HepG2 (cell line): Measurements from ENCODE around the gene ICAM3. TPM values are rescaled to one million over a fixed set of nuclear protein-coding genes. Genes with fewer than 3 reads are reported as not detected.

ENCODE experiments used
- AHR ChIP-seq: IDR thresholded peaks from 2 replicates; pipeline ENCODE4 v1.6.1; 2018; ENCODE audit warnings: missing genetic modification reagents, missing compliant biosample characterization
- CBX1 ChIP-seq: IDR thresholded peaks from one replicate; pipeline ENCODE4 v1.6.1; 2016; ENCODE audit warnings: antibody characterized with exemption, low read depth
- CCAR2 ChIP-seq: fragments of 200-400 bp; formaldehyde crosslinking; optimal IDR thresholded peaks from 2 replicates; pipeline ENCODE3; 2018; ENCODE audit warnings: low read depth, mild to moderate bottlenecking, low read length, moderate library complexity
- CHCHD3 ChIP-seq: sonication (generic); formaldehyde crosslinking; IDR thresholded peaks from 2 replicates; pipeline ENCODE4 v1.8.0; 2022; ENCODE audit warnings: mild to moderate bottlenecking, missing genetic modification reagents, moderate library complexity
- FOXA1 ChIP-seq, 2 experiments: fragments of 450-650 bp in 1 of 2; sonication (generic) in 1 of 2; formaldehyde crosslinking in 1 of 2; IDR thresholded peaks; 2 replicates each; pipeline versions ENCODE4 v1.4.0 to v1.6.1; 2016 to 2020; ENCODE audit warnings: missing genetic modification reagents in 1 of 2
- HNRNPH1 ChIP-seq: fragments of 200-400 bp; formaldehyde crosslinking; optimal IDR thresholded peaks from 2 replicates; pipeline ENCODE3; 2017; ENCODE audit warnings: mild to moderate bottlenecking, low read depth, low read length
- IKZF1 ChIP-seq: fragments of 450-650 bp; IDR thresholded peaks from 2 replicates; pipeline ENCODE4 v1.7.1; 2016
- ISL2 ChIP-seq: sonication (generic); formaldehyde crosslinking; IDR thresholded peaks from 2 replicates; pipeline ENCODE4 v1.5.0; 2020; ENCODE audit warnings: missing genetic modification reagents
- JUN ChIP-seq: sonication (generic); formaldehyde crosslinking; IDR thresholded peaks from 2 replicates; pipeline ENCODE4 v1.4.0; 2020; ENCODE audit warnings: mild to moderate bottlenecking, missing genetic modification reagents
- KDM4B ChIP-seq: sonication (generic); formaldehyde crosslinking; IDR thresholded peaks from 2 replicates; pipeline ENCODE4 v1.4.0; 2020; ENCODE audit warnings: missing genetic modification reagents
- MED1 ChIP-seq: sonication (generic); formaldehyde crosslinking; IDR thresholded peaks from 2 replicates; pipeline ENCODE4 v1.4.0; 2020; ENCODE audit warnings: missing genetic modification reagents
- MTF1 ChIP-seq: sonication (generic); formaldehyde crosslinking; IDR thresholded peaks from 2 replicates; pipeline ENCODE4 v1.5.0; 2020; ENCODE audit warnings: missing genetic modification reagents
- POLR2G ChIP-seq: fragments of 200-400 bp; formaldehyde crosslinking; IDR thresholded peaks from 2 replicates; pipeline ENCODE4 v1.6.1; 2018; ENCODE audit warnings: mild to moderate bottlenecking, low read depth, low read length, moderate library complexity
- RARA ChIP-seq: IDR thresholded peaks from 2 replicates; pipeline ENCODE4 v1.6.1; 2016; ENCODE audit warnings: missing genetic modification reagents, missing compliant biosample characterization
- SRY ChIP-seq: sonication (generic); formaldehyde crosslinking; IDR thresholded peaks from 2 replicates; pipeline ENCODE4 v1.8.0; 2022; ENCODE audit warnings: mild to moderate bottlenecking, missing genetic modification reagents
- TMF1 ChIP-seq: sonication (generic); formaldehyde crosslinking; IDR thresholded peaks from 2 replicates; pipeline ENCODE4 v1.8.1; 2022; ENCODE audit warnings: low read depth, missing genetic modification reagents
- ZBTB21 ChIP-seq: sonication (generic); formaldehyde crosslinking; IDR thresholded peaks from 2 replicates; pipeline ENCODE4 v1.4.0; 2020; ENCODE audit warnings: missing genetic modification reagents
- ZFP90 ChIP-seq: sonication (generic); formaldehyde crosslinking; IDR thresholded peaks from 2 replicates; pipeline ENCODE4 v1.8.0; 2022; ENCODE audit warnings: missing genetic modification reagents, mild to moderate bottlenecking, inconsistent platforms, borderline replicate concordance
- ZMAT3 ChIP-seq: sonication (generic); formaldehyde crosslinking; conservative IDR thresholded peaks from 2 replicates; pipeline ENCODE4 v1.7.0; 2021; ENCODE audit warnings: missing genetic modification reagents
- ZNF121 ChIP-seq: sonication (generic); formaldehyde crosslinking; IDR thresholded peaks from 2 replicates; pipeline ENCODE4 v1.5.0; 2020; ENCODE audit warnings: mild to moderate bottlenecking, missing genetic modification reagents
- ZNF20 ChIP-seq: sonication (generic); formaldehyde crosslinking; IDR thresholded peaks from 2 replicates; pipeline ENCODE4 v1.4.0; 2020; ENCODE audit warnings: mild to moderate bottlenecking, moderate library complexity, missing genetic modification reagents
- ZNF350 ChIP-seq: sonication (generic); formaldehyde crosslinking; IDR thresholded peaks from 2 replicates; pipeline ENCODE4 v1.4.0; 2020; ENCODE audit warnings: mild to moderate bottlenecking, low read depth, missing genetic modification reagents, borderline replicate concordance
- ZNF451 ChIP-seq: sonication (generic); formaldehyde crosslinking; IDR thresholded peaks from 2 replicates; pipeline ENCODE4 v1.5.0; 2020; ENCODE audit warnings: mild to moderate bottlenecking, missing genetic modification reagents
- ZNF496 ChIP-seq: sonication (generic); formaldehyde crosslinking; IDR thresholded peaks from 2 replicates; pipeline ENCODE4 v1.8.1; 2023; ENCODE audit warnings: mild to moderate bottlenecking, moderate library complexity, missing genetic modification reagents; ENCODE audit not compliant: insufficient replicate concordance
- ZNF589 ChIP-seq: sonication (generic); formaldehyde crosslinking; conservative IDR thresholded peaks from 2 replicates; pipeline ENCODE4 v1.8.0; 2022; ENCODE audit warnings: mild to moderate bottlenecking, moderate library complexity, missing genetic modification reagents
- ZNF792 ChIP-seq: IDR thresholded peaks from 2 replicates; pipeline ENCODE4 v1.6.1; 2016
- ZNF850 ChIP-seq: sonication (generic); formaldehyde crosslinking; conservative IDR thresholded peaks from 2 replicates; pipeline ENCODE4 v1.9.0; 2021; ENCODE audit warnings: mild to moderate bottlenecking, missing genetic modification reagents
- ZSCAN25 ChIP-seq: sonication (generic); formaldehyde crosslinking; IDR thresholded peaks from 2 replicates; pipeline ENCODE4 v1.8.0; 2022; ENCODE audit warnings: mild to moderate bottlenecking, missing genetic modification reagents
- polyA plus RNA-seq, 8 experiments: library from polyadenylated mRNA; depleted of rRNA in 3 of 8; stranded (reverse) in 7 of 8; unstranded in 1 of 8; fragments of >200 nt; fragmentation: Illumina TruSeq in 4 of 8; extraction: Trizol in 4 of 8; gene quantifications; 2 replicates each; pipeline versions ENCODE4 v1.2.1 to v1.2.3, GENCODE V29; 2011 to 2016; ENCODE audit warnings: low read depth in 4 of 8, missing spikeins in 1 of 8, mixed read lengths in 1 of 8; ENCODE audit not compliant: insufficient read depth in 1 of 8
- total RNA-seq, 5 experiments: library from RNA; depleted of rRNA; stranded (reverse); fragments of >200 nt; fragmentation: Illumina TruSeq; extraction: Trizol; gene quantifications; 2 replicates each; pipeline ENCODE4 v1.2.3, GENCODE V29; 2016; ENCODE audit warnings: low read depth in 1 of 5
- TF ChIP-seq, protein P1 (sequence below): sonication (generic); formaldehyde crosslinking; IDR thresholded peaks from 2 replicates; pipeline ENCODE4 v1.8.0; 2022; ENCODE audit warnings: mild to moderate bottlenecking, missing genetic modification reagents, moderate library complexity
- TF ChIP-seq, protein P2 (sequence below): sonication (generic); formaldehyde crosslinking; IDR thresholded peaks from 2 replicates; pipeline ENCODE4 v1.4.0; 2020; ENCODE audit warnings: missing genetic modification reagents, borderline replicate concordance
- TF ChIP-seq, protein P3 (sequence below): sonication (generic); formaldehyde crosslinking; IDR thresholded peaks from 2 replicates; pipeline ENCODE4 v1.8.0; 2022; ENCODE audit warnings: mild to moderate bottlenecking, missing genetic modification reagents

Gene ICAM3
- total and polyA plus RNA-seq, 2 of the 13 experiments (the other 11 are each of a cell fraction or from before 2014, with no cell fraction given) = 14.1 to 21.0 TPM

DNA sequence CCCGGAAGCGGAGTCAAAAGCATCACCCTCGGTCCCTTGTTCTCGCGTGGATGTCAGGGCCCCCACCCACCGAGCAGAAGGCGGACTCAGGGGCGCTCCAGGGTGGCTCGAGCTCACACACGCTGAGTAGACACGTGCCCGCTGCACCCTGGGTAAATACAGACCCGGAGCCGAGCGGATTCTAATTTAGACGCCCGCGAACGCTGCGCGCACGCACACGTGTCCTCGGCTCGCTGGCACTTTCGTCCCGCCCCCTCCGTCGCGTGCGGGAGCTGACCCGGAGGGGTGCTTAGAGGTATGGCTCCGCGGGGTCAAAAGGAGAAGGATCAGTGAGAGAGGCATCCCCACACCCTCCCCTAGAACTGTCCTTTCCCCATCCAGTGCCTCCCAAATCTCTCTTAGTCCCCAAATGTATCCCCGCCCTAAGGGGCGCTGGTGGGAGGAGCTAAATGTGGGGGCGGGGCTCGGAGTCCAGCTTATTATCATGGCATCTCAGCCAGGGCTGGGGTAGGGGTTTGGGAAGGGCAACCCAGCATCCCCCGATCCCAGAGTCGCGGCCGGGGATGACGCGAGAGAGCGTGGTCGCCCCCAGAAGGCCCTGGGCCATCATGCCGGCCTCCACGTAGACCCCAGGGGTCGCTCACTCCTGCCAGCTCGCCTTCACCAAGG is 50.1 kb downstream of the ICAM3 start (continued):
- TF ChIP-seq ZFP90 (CRISPR knock-in tag) (0 out of 2 replicates have a peak, but pooled peaks have one; percentile 45), POLR2G (no peak), CHCHD3 (CRISPR knock-in tag) (no peak), KDM4B (no peak), ZNF589 (no peak), ZMAT3 (CRISPR knock-in tag) (no peak), CCAR2 (no peak), ZNF20 (no peak), HNRNPH1 (no peak), ZNF451 (CRISPR knock-in tag) (no peak), ISL2 (no peak), ZNF850 (CRISPR knock-in tag) (no peak), ZBTB21 (CRISPR knock-in tag) (no peak), ZSCAN25 (CRISPR knock-in tag) (peak; percentile 47; the same call in 1 of the 2 replicates), ZNF350 (CRISPR knock-in tag) (0 out of 2 replicates have a peak, but pooled peaks have one; percentile 53), CBX1 (no peak), MED1 (0 out of 2 replicates have a peak, but pooled peaks have one; percentile 27), TMF1 (CRISPR knock-in tag) (0 out of 2 replicates have a peak, but pooled peaks have one; percentile 37), IKZF1 (no peak), FOXA1 (IDR thresholded peaks at IDR 0.05) (no peak), FOXA1 (CRISPR knock-in tag; IDR thresholded peaks at IDR 0.05) (peak; percentile 56; the same call in 1 of the 2 replicates), ZNF121 (CRISPR knock-in tag) (no peak), ZNF496 (CRISPR knock-in tag) (no peak), RARA (CRISPR knock-in tag) (0 out of 2 replicates have a peak, but pooled peaks have one; percentile 25), JUN (CRISPR knock-in tag) (no peak), SRY (CRISPR knock-in tag) (0 out of 2 replicates have a peak, but pooled peaks have one; percentile 37), MTF1 (CRISPR knock-in tag) (0 out of 2 replicates have a peak, but pooled peaks have one; percentile 33), AHR (no peak), ZNF792 (CRISPR knock-in tag) (no peak)
- TF ChIP-seq, protein P1, sequence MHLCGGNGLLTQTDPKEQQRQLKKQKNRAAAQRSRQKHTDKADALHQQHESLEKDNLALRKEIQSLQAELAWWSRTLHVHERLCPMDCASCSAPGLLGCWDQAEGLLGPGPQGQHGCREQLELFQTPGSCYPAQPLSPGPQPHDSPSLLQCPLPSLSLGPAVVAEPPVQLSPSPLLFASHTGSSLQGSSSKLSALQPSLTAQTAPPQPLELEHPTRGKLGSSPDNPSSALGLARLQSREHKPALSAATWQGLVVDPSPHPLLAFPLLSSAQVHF (CRISPR knock-in tag) = no peak
- TF ChIP-seq, protein P2, sequence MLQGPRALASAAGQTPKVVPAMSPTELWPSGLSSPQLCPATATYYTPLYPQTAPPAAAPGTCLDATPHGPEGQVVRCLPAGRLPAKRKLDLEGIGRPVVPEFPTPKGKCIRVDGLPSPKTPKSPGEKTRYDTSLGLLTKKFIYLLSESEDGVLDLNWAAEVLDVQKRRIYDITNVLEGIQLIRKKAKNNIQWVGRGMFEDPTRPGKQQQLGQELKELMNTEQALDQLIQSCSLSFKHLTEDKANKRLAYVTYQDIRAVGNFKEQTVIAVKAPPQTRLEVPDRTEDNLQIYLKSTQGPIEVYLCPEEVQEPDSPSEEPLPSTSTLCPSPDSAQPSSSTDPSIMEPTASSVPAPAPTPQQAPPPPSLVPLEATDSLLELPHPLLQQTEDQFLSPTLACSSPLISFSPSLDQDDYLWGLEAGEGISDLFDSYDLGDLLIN (CRISPR knock-in tag) = no peak
- TF ChIP-seq, protein P3, sequence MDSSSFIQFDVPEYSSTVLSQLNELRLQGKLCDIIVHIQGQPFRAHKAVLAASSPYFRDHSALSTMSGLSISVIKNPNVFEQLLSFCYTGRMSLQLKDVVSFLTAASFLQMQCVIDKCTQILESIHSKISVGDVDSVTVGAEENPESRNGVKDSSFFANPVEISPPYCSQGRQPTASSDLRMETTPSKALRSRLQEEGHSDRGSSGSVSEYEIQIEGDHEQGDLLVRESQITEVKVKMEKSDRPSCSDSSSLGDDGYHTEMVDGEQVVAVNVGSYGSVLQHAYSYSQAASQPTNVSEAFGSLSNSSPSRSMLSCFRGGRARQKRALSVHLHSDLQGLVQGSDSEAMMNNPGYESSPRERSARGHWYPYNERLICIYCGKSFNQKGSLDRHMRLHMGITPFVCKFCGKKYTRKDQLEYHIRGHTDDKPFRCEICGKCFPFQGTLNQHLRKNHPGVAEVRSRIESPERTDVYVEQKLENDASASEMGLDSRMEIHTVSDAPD (CRISPR knock-in tag) = no peak
